DMS 273 (cell line): Measurements from ENCODE around the gene PXMP4.

ENCODE experiments used
- DNase-seq: peaks from one replicate; lab custom pipeline; 2025; ENCODE audit not compliant: unreplicated experiment; lab: John Stamatoyannopoulos, UW

Gene PXMP4

DNA sequence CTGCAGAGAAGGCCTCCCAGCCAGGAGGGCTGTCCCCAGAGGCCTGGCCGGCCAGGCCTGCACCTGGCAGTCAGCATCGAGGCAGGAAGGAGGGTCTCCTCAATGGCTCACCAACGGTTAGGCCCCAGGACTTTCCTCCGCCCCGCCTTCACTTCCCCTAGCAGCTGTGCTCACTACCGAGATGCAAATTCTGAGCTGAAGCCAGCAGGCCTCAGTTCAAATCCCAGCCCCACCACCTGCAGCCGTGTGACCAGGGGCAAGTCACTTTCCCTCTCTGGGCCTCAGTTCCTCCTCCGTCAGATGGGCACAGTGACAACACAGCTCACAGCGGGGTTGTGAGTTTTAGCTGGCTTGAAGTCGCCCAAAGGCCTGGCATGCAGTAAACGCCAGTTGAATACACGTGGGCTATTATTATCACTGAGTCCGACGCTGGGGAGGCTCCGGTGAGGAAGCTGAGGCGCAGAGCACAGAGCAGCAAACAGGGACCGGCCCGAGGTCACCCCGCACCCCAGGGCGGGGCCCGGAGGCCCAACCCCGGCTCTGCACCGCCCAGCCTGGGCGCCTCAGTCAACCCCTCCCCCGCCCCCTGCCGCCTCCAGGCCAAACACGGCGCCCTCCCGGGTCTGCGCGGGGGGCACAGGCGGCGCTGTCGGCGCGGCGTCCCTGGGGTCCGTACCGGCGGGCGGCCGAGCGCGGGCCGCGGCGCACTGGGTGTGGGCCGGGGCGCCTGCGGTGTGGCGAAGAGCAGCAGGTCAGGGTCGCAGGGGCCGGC, 34.6 kb downstream of the PXMP4 start:
- DNase-seq, result peak; percentile 96

DNA sequence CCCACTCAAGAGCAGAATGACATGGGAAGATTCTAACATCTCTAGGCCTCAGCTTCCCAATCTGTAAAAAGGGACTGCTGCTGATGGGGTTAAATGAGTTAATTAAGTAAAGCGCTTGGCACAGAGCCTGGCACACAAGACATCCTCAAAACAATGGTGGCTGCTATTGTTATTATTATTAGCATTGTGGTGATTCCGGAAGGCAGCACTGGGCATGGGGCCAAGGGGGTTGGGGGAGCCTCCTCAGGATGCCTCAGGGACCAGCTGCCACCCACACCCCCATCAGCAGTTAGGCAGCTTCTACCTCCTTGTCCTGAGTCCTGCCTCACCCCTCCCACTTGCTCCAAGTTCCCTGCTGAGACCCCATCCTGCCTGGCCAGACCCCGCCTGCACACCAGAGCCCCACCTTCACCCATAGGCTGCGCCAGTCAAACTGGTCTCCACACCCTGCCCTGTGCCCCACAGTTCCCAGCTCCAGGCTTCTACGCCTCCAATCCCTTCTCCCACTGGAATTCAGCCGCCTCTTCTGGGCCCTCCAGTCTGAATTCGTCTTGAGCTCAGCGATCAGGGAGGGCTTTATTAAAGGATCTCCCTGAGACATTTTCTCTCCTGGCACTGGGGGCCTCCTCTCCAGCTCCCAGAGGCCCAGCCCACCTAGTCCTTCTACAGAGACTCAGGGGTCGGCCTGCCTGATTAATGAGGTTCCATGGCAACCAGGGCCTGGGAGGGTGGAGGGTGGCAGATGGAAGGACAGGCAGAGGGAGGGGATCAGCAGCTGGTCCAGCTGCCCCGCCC, 35.4 kb downstream of the PXMP4 start:
- peak; percentile 96 for DNase-seq

DNA sequence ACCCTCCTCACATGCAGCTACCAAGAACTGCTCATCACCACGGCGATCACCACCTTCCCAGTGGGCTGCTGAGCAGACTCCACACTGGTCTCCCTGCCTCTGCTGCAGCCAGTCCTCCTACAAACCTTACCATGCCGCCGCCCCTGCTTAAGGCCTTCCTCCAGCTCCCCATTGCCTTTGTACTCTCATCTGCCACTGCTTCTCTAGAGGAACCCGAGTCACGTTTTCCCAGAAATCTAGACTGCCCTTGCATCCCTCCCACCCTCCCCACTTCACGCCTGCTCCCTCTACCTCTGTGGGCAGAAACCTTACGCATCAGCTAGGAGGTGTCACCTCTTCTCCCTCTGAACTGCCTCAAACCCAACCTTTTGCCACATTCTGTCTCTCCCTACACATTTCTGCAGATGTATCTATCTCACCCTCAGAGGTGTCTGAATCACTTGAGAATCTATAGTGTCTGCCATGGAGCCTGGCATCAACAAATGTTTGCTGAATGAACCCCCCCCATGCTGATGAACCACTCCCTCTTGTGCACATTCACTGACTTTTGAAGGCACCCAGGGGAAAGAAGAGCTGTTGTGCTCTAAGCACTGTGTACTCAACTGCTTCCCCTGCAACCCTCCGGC, 38.3 kb downstream of the PXMP4 start:
- no peak for DNase-seq

DNA sequence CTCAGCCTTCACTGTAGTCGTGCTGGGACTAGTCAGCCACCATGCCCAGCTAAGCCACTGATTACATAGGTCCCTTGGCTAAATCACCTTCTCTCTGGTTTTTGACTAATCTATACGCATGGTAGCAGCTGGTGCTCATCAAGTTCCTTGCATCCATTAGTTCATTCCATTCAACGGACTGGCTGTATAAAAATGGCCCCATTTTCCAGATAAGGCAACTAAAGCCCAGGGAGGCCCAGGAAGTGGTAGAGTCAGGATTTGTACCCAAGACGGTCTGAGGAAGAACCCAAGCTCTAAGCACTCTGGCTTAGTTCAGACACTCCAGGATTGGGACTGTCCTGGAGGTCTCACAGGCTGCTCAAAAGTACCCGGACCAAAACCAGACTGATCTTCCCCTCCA, 38.8 kb downstream of the PXMP4 start:
- DNase-seq, result no peak

DNA sequence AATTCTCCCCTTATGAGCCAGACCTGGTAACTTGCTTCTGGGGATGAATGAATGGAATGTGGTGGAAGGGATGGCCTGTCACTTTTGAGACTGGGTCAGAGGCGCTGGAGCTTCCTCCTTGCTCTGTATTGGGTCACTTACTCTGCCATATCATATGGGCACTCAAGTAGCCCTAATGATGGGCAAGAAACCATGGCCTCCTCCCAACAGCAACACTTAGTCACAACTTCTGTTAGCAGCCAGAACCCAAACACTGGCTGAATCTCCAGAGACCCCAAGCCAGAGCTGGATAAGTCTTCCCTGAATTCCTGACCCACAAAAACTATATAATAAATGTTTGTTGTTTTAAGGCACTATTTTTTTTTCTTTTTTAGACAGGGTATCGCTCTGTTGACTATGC, 39.4 kb downstream of the PXMP4 start:
- DNase-seq, result no peak

DNA sequence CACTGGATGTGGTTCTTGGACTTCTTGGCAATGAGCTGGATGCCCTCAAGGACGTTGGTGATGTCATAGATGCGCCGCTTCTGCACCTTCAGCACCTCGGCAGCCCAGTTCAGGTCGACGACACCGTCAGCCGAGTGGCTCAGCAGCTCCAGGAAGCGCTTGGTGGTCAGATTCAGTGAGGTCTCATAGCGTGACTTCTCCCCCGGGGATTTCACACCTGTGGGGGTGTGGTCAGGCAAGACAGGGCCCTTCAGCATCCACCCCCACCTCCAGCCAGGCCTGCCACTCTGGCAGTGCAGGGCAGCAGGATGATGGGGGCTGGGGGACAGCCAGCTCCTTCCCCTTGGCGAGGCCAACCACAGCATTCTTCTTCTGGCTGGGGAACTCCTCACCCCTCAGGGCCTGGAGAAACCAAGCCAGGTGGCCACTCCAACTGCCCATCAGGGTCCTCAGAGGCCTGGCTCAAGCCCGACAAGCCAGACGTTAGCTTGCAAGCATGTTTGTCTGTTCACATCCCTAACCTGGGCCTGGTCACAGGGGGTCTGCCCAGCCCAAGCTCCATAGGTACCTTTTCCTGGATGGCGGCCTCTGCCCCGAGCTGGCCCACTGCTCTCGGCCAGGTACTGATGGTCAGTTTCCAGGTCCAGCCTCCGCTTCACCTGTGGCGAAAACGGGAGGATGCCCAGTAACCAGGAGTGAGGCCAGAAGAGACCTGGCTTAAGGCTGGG, 40.2 kb downstream of the PXMP4 start:
- DNase-seq, result no peak

DNA sequence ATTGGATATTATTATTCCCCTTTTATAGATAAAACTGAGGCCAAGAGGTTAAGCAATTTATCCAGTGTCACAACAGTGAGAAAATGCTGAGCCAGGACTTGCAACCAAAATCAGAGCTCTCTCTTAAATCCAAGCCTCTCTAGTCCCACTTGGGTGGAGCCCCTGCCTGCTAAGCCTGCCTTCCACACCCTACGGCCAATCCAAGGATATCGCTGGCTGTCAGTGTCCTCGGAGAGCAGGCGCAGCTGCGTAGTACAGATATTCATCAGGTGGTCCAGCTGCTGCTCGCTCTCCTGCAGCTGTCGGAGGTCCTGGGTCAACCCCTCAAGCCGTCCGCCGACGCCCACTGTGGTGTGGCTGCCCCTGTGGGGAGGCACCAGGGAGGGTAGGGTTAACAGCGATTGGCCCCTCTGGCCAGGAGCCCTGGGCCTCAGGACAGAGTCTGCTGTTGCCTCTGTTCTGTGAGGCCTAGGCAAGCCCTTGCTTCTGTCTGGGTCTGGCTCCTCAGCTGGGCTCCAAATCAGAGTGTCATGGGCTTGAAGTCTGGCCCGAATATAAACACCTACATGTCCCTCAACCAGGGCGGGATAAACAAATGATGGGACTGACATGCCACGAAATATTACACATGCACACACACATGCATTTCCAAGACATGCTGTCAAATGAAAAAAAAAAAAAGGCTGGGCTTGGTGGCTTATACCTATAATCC, 42.0 kb downstream of the PXMP4 start:
- DNase-seq, result no peak

DNA sequence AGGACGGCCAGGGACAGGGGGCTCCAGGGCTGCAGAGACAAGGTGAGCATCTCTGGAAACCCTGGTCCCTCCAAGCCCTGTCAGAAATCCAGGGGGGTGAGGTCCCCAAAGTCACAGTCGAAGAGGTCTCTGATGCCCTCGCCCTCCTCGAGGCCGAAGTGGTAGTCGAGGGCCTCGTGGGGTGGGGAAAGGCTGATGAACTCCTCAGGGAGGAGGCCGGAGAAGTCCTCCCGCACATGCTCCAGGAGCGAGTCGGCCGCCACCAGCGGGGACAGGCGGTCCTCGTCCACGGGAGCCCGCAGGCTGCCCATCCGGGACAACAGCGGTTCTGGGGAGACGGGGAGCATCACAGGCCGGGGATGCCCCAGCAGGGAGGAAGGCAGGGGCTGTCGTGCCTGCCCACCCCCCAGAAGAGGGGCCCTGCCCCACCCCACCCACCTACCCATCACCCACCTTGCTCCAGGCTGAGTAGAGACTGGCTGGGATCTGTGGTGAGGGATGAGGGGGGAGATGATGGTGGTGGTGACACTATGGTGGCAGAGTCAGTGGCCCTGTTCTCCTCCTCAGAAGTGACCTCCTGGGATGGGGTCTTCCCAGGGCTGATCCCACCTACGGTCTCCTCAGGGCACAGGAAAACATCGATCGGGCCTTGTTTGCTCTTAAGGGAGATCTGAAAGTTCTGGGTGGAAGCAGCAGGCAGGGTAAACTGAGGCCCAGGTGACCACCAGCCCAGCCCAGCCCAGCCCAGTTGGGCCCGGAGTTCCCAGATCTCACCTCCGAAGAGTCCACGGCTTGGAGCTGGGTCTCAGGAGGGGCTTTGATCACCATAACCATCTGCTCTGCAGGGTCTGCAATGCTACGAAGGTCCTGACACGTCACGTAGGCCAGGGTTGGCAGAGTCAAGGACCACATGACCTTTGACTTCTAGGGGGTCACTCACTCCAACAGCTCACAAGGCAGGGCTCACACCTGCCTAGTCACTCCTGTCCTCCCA, 43.2 kb downstream of the PXMP4 start:
- no peak for DNase-seq

DNA sequence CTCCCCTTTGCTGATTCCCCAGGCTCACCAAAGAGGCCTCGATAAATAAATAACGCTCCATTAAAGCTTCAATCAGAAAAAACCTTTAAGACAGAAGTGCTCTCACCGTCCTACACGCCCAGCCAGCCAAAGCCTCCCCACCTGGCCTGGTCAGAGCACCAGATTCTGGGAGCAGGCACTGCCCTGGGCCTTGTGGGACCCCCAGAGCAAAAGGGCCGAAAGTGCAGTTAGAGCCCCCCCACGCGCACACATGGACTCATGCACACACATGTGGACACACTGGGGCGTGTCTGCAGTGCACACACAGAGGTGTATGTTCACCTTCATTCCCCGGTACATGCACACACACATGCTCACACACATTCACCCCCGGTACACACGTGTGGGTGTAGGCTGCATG, 44.0 kb downstream of the PXMP4 start:
- no peak for DNase-seq

DNA sequence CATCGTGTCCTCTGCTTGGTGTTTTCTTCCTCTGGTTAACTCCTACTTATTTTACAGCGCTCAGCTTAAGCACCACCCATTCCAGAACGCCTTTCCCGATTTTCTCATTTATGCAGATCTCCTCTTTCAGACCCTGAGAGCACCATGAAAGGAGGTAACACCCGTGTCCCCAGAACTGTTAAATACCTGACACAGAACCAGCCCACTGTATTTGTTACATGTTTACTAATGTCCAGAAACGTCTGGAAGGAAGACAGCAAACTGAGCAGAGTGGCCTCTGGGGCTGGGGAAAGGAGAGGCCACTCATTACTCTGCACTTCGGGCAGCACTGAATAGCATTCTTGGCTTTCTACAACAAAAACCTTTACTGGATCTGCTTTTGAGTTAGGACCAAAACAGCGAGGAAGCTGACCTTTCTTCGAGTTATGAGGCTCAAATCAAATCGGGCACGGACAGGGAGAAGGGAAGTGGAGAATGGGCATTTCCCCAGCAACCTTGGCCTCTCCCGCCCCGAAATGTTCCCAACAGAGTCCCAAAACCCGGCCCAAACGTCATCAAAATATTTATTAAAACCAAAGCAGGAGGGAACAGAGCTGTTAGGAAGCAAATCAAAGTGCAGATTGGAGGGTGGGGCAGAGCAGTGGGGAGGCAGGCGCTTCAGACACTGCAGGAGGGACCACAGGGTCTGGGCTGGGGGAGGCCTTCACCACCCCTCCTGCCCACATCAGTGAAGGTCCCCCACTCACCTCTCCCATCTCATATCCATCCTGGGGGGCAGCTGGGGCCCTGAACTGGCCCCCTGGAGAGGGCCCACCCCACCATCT, 44.8 kb downstream of the PXMP4 start:
- DNase-seq, result peak; percentile 75

DNA sequence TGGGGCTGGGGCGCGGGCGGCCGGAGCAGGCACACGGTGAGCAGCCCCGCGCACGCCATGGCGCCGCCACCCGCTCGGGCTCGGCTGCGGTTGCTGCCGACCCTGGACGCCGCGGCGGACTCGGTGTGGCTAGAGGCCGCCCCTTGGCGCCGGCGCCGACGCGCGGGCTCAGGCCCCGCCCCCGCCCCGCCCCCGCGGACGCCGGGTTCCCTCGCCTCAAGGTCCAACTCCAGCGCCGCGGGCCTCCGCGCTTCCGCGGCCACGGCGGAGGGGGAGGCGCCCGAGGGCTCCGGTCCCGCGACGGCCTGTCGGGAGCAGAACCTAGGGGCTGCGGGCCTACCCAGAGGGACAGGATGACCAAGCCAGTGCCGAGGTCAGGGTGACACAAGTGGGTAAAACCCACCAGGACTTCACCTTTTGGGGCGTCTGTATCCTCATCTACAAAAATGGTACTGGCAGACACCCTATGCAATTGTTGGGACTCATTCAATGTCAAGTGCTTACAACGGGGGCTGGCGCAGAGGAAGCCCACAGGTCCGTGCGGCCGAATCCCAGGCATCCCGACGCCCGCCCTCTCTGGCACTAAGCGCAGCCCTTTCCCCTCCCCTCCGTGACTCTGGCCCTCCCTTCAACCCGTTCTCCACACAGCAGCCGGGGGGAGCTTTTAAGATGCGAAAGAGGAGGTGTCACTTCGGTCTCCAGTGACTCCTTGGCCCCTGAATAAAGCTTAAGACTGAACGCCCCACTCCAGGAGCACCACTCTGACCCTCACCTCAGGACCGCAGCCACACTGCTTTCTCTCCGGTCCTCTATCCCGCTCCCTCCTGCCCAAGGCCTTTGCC, 45.6 kb downstream of the PXMP4 start, which contains the start of gene NECAB3:
Gene NECAB3, minus strand, starts transcription at position 135 of the 842 bp plus-strand sequence. Its CDS starts 76 bp downstream, at position 59.
- peak; percentile 93 for DNase-seq

DNA sequence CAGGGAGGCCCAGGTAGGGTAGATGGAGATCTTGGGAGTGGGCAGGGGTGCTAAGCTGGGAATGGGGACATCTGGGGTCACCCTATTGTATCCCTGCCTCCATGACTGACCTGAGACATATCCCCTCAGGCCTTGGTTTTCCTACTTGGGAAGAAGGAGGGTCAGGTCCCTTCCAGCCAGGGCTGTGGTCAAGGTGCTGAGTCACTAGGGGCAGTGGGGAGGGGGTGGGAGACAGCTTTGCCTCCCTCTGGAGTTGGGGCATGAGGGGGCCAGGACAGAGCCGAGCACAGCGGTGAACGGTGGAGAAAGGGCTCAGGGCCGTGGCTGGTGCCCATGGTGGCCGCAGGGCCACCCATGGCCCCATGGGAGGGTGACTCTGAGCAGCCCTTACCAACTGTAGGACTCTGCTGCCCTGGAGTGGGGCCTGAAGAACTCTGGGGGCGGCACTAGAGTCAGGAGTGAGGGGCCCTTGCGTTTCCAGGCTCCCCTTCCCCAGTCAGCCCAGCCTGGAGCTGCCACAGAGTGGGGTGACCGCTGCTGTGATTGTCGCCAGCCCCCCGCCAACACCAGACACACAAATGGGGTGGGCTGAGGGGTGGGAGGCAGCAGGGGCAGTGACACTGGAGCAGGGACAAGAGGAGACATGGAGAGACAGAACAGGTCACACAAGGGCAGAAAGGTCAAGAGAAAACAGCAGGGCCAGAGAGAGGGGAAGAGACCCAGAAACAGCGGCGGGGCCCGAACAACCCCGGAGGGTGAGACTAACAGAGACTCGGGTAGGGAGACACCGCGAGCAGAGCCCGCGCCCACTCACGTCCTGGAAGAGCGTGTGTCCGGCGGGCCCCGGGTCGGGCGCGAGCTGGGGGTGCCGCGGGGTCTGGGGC, 46.5 kb downstream of the PXMP4 start:
- DNase-seq, result no peak

DNA sequence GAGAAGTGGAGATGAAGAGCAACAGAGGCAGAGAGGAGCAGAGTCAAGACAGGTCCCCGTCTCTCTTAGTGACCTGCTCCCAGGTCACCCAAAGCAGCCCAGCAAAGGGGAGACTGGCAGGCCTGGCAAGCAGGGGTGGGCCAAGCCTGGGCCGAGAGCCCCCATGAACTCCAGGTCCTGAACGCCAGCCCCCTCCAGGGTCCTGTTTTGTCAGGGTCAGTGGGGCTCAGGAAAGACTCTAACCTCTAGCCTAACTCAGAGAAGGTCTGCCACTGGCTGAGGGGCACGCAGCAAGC, 47.0 kb downstream of the PXMP4 start:
- DNase-seq, result no peak

DNA sequence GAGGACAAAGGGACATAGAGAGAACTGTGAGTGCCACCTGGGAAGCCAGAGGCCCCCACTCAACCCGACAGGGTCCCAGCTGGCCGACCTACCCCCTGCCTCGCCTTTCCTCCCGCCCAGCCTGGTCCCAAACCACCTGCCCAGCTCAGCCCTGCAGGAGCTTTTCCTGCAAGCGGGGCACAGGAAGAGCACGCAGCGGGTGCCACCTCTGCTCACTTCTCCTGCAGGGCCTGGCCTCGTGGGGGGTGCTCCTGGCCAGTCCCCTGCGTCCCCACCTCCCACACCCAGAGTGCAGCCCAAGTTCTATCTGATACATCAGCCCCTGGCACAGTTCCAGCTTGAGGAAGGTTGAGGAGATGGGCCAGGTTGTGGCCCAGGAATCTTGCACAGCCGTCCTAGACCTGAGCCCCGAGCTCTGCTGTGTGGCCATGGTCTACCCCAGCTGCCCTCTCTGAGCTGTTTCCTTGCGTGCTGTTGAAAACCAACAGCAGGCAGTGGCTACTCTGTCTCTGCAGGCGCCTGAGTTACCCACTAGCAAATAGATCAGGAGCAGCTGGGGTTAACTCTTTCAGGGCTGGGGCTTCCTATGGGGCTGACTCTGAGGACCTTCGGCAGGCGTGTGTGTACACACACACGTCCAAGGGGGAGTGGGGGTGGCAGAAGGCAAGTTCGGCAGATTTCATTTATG, 47.5 kb downstream of the PXMP4 start:
- DNase-seq, result peak; percentile 85

DNA sequence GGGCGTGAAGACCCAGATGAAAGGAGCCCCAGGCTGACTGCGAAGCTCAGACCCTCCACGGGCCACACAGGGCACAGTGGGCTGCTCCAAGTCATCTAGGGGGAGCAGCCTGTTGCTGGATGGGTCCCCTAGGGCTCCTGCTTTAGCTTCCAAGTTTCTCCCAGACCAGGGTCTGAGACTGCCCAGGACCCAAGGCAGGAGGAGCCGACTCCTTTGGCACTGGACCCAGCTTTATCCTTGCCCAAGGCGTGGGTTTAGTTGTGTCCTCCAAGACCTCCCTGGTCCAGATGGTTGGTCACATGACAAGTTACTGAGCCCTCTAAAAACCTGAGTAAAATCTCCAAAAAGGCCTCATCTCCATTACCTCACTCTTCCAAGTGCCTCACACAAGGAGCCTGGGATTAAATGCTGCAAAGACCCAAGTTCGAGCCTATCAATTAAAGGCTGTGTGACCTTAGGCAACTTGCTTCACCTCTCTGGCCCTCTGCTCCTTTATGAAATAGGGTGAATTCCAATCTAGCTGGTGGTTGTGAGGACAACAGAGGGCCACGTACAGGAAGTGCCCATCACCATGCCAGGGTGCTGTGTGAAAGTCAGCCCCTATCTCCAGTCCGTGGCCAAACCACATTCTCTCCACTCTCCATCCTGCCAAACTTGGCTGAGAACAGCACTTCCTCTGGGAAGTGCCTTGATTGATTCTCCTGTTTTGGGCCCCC, 48.4 kb downstream of the PXMP4 start:
- no peak for DNase-seq
